HG03354 (cell line): Measurements from ENCODE around the gene MRPL58.

ENCODE experiments used
- ATAC-seq: cut with Tn5 transposase; IDR thresholded peaks from one replicate; pipeline ENCODE4 v1.9.1; 2021; ENCODE audit warnings: mild to moderate bottlenecking; ENCODE audit not compliant: unreplicated experiment, poor library complexity, severe bottlenecking

Gene MRPL58

GRCh38 chr17:75064460-75064859 is 52.0 kb downstream of the MRPL58 start:
- no peak for ATAC-seq

DNA sequence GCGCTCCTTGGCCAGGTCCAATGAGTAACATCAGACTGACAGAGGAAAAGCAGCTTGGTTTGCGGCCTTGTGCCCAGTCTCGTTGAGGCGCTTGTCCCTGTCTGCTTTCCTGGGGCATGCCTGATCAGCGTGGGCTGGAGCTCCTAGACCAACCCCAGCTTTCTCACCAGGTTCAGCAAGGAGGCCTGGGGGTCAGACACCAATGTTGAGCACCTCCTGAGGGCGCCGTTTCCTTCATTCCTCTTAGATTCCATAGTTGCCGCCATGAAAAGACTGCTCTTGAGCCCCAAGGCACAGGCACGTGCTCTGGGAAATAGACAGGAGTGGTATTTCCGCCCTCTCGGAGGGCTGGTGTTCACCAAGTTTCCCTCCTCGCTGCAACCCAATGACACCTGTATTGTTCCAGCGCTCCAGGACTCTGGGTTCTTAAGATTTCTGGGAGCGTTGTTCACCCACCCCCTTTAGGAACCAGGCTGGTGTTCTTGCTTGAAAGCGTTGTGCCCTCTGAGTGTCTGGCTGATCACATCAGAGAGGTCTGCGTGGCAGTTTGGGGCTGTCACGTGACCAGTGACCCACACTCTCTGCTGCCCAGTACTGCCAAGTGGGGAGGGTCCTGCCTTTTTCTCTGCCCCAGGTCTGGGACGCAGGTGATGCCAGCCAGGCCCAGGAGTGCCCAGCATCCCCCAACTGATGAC is 52.5 kb downstream of the MRPL58 start:
- no peak for ATAC-seq

GRCh38 chr17:75065562-75066151 is 53.2 kb downstream of the MRPL58 start:
- no peak for ATAC-seq

- no peak for ATAC-seq
These were observed 55.4 kb downstream of the MRPL58 start for GRCh38 chr17:75067856-75068255.

- no peak for ATAC-seq
These were observed 56.3 kb downstream of the MRPL58 start for GRCh38 chr17:75068750-75069149.

- ATAC-seq = no peak
These were observed 57.3 kb downstream of the MRPL58 start for GRCh38 chr17:75069783-75070182.
